ENCODE data around the gene FGD6.
A peak's percentile ranks its signal among the peaks of the same experiment; 100 is the strongest.
"Not testable (repeated sequence)": the region's sequence is repeated elsewhere in the genome, so short reads cannot be mapped to it uniquely, and the experiment has no call there.

Gene FGD6

DNA sequence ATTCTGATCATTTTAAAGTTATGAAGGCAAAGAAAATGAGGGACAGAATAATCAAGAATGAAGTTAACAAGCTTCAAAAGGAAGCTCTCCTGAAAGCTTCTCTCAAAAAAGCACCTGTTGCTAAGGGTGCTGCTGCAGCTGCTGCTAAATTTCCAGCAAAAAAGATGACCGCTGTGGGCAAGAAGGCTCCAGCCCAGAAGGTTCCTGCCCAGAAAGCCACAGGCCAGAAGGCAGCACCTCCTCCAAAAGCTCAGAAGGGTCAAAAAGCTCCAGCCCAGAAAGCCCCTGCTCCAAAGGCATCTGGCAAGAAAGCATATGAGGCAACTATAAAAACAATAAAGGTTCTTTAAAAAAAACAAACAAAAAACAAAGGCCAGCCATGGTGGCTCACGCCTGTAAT, 91.2 kb downstream of the FGD6 start:
- no peak for DNase-seq (ENCODE audit: low spot score)

DNA sequence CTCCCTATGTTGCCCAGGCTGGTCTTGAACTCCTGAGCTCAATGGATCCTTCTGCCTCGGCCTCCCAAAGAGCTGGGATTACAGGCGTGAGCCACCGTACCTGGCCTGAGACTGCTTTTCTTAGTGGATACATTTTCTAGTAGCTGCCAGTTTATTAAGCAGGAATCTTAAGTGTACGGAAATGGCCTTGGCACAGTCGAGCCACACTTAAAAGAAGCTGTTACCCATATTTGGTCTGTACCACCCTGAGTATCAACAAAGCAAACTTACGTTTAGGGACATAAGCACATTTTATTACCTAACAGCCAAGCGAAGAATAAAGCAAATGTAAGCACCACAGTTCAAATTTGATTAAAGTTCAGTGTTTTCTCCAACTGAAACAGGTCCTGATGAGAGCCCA, 93.2 kb downstream of the FGD6 start:
- no peak for DNase-seq (ENCODE audit: low spot score)

DNA sequence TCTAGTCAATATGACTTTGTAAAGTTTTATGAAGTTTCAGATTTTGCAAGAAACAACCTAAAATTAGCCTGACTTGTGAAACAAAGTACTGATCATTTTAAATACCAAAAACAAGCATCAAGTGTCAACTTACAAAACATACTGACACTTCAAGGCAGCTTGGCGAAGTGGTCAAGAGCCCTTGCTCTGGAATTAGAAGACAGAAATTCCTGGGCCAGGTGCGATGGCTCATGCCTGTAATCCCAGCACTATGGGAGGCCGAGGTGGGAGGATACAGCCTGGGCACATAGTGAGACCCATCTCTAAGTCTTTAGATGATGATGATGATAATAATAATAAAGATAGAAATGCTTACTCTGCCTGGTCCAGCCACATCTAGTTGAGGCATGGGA, 98.5 kb downstream of the FGD6 start:
- no peak for DNase-seq (ENCODE audit: low spot score)

DNA sequence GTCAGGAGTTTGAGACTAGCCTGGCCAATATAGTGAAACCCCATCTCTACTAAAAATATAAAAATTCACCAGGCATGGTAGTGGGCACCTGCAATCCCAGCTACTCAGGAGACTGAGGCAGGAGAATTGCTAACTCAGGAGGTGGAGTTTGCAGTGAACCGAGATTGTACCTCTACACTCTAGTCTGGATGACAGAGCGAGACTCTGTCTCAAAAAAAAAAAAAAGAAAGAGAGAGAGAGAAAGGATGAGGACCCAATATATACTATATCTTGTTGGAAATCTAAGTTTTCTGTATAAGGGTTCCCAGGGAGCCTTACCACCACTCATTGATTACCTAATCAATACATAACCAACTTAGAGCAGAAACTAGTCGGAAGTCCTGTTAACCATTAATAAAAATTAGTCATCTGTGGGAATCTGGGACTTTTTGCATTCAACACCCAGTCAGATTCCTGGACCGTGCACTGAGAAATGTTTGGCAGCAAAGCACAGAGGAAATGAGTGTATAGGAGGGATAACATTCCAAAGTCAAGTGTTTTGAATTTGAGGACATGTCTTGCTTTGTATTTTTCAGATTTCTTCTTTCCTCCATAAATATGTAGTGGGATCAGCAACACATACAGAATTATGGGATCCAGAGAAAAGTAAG, 99.0 kb downstream of the FGD6 start:
- no peak for DNase-seq (ENCODE audit: low spot score)

DNA sequence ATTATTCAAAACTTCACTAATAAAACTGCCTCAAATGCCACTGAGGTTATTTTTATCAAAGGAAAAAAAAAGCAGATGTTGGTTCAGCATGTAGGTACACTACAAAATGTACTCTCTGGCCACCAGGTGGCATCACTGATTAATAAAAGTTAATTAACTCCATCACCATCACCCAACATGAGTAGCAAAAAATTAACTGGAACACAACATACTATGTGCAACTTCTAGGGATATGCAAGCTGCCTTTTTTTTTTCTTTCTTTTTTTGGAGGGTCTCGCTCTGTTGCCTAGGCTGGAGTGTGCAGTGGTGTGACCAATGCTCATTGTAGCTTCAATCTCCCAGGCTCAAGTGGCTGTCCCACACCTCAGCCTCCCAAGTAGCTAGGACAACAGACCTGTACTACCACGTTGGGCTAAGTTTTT, 100.1 kb downstream of the FGD6 start:
- DNase-seq (ENCODE audit: low spot score), result peak; percentile 72

DNA sequence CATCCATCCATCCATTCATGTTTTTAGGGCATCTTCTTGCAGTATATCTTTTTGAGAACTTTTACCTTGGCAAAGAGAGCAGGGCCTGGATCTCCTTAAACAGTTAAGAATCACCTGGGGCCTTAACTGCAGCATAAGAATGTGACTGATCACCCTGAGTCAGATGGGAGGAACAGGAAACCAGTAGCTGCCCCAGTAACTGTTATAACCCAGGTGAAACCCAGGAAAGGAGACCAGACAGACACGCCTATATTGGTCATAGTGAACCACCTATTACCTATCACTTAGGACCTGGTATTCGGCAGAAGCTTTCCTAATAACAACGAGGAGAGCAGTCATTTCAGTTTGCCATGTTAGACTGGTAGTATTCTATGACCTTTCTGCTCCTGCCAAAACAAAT, 100.5 kb downstream of the FGD6 start:
- DNase-seq (ENCODE audit: low spot score), result no peak

DNA sequence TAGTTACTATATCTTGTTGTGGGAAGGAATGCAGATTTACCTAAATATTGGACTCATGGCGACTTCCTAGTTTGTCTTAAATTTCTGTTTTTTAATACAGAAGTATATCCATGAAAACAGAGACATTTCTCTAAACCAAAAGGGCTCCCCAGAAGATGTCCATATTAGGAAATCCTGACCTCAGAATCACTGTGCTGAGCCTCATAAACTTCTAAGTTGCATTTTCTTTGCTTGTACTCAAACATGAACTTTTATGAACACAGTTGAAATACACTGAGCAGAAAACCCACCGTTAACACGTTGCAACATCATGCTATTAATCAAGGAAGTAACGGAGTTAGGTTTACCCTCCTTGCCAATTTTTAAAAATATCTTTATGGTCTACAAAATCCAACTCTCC, 100.9 kb downstream of the FGD6 start:
- no peak for DNase-seq (ENCODE audit: low spot score)

DNA sequence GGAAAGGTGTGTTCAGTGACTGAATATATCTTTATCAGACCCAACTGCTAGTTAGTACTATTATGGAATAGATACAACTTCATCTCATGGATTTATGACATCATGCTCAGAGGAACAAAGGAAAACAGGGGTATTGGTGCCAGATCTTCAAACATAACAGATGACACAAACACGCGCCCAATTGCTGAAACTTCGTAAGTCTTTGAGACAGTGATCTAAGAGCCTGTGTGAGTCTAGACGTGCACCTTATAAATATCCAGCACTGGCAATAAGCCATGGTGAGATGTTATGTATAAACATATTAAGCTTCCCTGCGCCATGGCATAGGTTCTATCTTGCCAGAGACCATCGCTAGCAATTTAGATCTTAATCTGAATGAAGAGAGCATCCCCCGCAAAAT, 101.6 kb downstream of the FGD6 start:
- DNase-seq (ENCODE audit: low spot score), result no peak

DNA sequence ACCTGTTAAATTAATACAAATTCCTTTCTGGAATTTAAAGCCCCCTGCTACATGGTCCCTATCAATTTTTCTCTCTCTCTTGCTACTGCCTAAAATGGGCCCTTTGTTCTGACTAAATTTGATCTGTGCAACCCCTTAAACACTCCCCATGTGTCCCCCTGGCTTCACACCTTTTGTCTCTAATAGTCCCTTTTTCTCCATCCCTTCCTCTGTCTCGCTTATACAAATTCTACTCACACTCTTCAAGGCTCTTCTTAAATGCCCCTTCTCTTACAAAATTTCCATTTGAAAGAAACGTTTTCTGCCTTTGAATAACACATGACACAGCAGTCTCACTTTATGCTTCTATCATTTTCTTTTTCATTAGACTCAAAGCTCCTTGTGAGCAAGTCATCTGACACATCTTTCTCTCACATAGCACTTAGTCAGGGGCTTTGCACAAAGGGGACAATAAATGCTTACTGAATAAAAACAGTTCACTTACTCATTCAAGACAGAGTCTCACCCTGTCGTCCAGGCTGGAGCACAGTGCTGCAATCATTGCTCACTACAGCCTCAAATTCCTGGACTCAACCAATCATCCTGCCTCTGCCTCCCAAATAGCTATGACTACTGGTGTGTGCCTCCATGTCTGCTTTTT, 102.4 kb downstream of the FGD6 start:
- DNase-seq (ENCODE audit: low spot score), result no peak

DNA sequence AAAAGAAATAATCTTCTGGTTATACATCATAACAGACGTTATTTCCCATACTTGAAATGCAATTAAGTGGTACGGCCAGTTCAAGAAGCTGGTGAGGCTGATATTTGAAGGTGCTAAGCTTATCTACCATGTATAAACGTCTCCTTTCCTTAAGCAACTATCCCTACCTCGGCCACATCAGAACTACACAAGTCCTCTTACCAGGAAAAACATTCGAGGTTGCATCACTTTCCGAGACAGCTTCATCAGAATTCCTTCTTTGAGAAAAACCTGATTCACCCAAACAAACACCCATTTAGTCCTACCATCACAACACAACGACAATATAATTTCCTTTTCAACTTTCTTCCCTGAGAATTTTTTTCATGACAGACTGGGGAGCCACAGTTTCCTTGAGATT, 109.9 kb downstream of the FGD6 start:
- DNase-seq (ENCODE audit: low spot score), result no peak

DNA sequence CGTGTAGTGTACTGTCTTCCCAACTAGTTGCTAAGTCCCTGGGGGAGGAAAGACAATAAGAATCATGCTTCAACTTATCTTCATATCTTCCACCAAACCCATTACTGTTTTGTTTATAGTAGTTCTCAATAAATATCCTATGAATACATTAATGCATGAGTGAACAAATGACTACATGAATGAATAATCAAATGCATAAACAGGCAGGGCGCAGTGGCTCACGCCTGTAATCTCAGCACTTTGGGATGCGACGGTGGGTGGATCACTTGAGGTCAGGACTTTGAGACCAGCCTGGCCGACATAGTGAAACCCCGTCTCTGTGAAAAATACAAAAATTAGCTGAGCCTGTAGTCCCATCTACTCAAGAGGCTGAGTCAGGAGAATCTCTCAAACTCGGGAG, 111.7 kb downstream of the FGD6 start:
- DNase-seq (ENCODE audit: low spot score), result no peak

DNA sequence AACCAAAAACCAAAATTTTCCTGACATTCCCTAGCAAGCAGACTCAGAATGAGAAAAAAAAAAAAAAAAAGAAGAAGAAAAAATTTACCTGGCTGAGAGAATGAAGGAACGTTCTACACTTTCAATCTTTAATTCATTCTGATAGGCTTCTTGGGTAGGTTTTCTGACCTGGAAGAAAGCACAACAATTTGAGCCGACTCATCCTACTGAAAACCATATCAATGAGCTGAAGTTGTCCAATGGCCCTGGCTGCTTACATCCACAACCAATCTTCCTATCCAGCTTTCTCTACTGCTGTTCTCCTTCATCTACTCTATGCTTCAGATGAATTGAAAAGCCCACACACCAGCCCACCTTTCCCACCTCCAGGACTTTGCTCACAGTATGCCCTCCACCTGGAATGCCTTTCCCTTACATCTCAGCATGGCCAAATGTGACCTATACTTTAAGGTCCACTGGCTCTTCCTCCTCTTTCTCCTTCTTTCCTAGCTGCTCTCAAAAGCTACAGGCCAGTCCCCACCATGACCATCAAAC, 112.3 kb downstream of the FGD6 start:
- DNase-seq (ENCODE audit: low spot score), result no peak

DNA sequence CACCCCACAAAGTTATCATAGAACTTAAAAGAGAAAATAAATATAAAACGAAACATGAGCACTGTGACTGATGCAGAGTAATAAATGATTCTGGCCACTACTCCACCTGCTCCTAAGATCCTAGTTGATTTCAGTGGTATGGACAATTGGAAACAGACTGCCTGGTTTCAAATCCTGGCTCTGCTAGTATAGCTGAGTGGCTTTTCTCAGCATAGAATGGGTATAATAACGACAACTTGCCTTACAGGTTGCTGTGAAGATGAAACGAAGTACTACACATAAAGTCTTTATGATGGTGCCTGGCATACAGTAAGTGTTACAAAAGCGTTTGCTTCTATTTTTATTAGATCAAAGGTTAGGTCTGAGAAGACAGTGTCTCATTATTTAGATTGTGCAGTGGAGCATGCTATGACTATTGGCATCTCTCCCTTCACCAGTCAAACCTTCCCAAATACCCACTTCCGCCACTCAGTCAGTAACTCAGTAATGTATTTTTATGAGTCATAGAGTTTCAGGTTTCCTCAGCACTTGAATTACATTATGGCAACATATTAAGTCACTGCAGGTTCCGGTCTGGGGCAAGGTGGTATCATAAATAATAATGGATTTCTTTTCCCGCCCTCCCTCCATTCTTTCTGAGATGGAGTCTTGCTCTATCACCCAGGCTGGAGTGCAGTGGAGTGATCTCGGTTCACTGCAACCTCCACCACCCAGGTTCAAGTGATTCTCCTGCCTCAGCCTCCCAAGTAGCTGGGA, 114.2 kb downstream of the FGD6 start:
- DNase-seq (ENCODE audit: low spot score), result no peak

DNA sequence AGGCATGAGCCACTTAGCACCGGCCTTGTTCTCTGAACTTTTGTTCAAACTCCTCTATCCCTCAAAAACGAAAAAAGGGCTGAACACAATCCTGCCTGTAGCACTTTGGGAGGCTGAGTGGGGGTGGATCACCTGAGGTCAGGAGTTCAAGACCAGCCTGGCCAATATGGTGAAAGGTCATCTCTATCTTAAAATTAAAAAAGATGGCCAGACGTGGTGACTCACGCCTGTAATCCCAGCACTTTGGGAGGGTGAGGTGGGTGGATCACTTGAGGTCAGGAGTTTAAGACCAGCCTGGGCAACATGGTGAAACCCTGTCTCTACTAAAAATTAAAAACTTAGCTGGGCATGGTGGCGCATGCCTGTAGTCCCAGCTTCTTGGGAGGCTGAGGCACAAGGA, 115.3 kb downstream of the FGD6 start:
- DNase-seq (ENCODE audit: low spot score), result not testable (repeated sequence)

DNA sequence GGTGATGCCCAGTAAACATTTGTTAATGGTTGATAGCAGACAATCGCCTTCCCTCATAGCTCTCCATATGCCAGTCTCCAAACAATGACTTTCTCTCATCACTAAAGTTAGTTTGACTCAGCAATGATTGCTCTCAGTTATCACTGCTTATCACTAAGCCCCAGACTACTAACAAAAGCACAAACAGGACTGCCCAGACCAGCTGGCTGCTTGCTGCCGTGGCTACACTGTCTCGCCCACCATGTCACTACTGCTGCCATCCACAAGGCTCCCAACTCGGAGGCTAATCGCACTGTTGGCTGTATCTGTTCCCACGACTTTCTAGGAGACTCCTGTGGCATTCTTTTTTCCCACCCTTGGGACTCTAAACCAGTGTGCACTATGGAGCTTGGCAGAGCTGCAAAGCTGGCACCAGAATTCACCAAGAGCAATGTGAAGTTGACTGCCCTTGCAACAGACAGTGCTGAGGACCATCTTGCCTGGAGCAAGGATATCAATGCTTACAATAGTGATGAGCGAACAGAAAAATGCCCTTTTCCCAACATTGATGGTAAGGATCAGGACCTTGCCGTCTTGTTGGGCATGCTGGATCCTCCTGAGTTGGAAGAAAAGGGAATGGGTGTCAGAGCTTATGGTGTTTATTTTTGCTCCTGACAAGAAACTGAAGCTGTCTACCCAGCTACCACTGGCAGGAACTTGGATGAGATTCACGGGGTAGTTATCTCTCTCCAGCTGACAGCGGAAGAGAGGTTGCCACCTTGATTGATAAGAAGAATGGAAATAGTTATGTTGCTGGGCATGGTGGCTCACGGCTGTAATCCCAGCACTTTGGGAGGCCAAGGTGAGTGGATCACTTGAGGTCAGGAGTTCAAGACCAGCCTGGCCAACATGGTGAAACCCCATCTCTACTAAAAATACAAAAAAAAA, 116.7 kb downstream of the FGD6 start:
- DNase-seq (ENCODE audit: low spot score), result no peak

DNA sequence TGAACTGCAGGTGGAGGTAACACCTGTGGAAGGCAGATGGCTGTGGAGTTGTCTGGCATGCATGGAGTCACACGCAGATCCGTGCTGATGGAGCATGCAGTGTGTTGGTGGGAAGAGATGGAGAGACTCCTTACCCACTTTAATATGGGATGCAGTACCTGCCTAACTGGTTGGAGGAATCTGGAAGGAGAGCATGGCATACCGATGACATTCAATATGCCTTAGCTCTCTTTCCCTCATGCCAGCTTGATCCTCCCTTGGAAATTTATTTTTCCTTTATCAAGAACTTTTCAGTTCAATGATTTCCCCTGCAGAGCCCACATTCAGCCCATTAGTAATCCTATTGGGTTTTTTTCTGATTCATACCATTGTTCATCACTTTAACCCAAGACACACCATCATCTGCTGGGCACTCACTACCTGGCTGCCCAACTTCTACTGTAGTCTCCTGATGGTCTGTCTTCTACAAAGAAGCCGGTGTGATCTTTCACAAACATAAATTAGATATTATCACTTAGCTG, 117.9 kb downstream of the FGD6 start:
- DNase-seq (ENCODE audit: low spot score), result no peak

DNA sequence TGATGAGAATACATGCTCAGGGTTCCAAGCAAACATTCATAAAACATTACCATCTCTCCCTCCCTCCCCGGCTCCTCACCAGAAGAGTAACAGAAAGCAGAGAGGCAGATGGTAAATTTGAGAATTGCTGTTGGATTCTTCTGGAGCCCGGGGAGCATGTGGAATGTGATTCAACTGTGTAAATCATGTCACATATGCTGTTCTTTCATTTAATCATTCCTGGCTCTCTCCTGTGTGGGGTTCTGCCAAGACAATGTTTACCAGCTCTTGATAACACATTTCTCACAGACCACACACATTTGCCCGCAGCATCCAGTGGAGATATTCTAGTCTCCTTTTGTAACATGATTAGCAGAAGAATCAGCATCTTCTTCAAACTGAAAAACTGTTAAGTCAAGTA, 120.4 kb downstream of the FGD6 start:
- DNase-seq (ENCODE audit: low spot score), result no peak

DNA sequence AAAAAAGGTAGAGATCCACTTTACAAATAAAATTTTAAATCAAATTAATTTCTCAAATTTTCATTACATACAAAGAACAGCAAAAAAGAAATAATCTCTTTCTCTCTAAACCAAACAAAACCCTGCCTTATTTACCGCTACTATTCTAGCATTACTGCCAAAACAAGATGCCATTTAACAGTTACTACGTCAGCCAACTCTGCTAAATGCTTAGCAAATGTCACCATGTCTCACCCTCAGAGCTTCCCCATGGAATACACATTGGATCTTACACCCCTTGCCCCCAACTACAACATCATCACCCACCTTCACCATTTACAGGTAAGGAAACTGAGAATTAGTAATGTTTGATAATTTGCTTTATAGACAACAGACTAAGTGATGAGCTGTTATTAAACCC, 120.9 kb downstream of the FGD6 start:
- DNase-seq (ENCODE audit: low spot score), result no peak

DNA sequence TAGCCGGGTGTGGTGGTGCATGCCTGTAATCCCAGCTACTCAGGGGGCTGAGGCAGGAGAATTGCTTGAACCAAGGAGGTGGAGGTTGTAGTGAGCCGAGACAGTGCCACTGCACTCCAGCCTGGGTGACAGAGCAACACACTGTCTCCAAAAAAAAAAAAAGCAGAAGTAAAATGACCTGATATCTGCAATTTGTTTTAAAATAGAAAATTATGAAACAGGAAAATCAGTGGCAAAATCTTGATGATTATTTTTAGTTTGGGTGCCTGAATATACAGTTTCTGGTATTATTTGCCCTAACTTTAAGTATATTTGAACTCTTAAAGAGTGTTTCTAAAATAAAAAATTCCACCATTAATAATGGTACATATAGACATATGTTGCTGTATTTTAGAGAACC, 121.4 kb downstream of the FGD6 start:
- not testable (repeated sequence) for DNase-seq (ENCODE audit: low spot score)

DNA sequence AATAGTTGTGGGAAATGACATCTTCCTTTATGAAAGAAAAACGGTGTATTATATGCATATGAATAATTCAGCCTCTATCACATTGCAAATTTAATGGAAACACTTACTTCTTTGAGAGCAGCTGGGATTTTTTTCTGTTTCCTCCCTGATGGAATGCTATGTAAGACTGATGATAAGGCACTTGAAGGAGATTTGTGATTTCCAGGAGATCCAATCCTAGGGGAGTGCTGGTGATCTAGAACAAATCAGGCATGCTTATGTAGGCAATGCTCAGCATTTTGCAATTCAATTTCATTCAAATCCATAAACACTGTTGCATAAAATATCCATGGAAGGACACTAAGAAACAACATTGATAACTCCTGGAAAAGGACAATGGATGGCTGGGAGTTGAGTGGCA, 127.8 kb downstream of the FGD6 start:
- DNase-seq (ENCODE audit: low spot score), result no peak

DNA sequence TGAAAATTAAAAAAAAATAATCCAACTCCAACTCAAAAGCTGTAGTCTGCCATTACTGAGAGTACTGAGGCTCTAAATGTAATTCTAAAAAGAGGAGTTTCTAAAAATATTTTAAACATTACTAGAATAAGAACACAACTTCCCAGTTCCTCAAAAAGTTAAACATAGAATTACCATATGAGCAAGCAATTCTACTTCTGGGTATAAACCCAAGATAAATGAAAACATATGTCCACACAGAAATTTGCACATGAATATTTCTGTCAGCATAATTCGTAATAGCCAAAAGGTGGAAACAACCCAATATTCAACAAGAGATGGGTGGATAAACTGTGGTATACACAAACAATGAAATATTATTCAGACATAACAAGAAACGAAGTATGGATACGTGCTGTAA, 128.9 kb downstream of the FGD6 start:
- DNase-seq (ENCODE audit: low spot score), result no peak

DNA sequence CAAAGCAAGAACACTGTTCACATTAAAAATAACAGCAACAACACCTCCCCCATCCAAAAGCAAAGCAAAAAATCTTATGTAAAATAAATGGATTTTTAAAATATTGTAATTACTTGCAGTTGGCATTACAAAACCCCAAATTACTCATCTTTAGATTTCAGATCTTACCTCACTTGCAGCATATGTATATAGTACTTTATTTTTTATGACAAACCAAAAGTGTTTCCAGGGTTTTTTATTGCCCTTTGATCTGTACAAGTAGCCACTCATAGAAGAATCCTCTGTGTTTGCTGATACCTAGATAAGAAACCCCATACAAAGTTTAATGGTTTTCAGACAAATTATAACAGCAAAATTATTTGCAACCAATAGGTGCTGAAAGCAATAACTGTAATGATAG, 131.7 kb downstream of the FGD6 start:
- DNase-seq (ENCODE audit: low spot score), result no peak
